OCI-LY7 (cell line): ENCODE data around the gene GMPR2.

Source experiments
- EZH2phosphoT487 ChIP-seq: fragments of 200-600 bp; sonication (generic); IDR thresholded peaks from 2 replicates; pipeline ENCODE4 v1.6.1; 2018; ENCODE audit warnings: low read depth, borderline replicate concordance, mild to moderate bottlenecking, mixed run types, antibody characterized with exemption, low read length, moderate library complexity, mixed read lengths
- TF ChIP-seq, protein P1 (sequence below): fragments of 200-600 bp; sonication (generic); conservative IDR thresholded peaks from 2 replicates; pipeline ENCODE4 v1.5.1; 2014; ENCODE audit warnings: mild to moderate bottlenecking, antibody characterized with exemption, low read length, moderate library complexity, mixed read lengths

DNA sequence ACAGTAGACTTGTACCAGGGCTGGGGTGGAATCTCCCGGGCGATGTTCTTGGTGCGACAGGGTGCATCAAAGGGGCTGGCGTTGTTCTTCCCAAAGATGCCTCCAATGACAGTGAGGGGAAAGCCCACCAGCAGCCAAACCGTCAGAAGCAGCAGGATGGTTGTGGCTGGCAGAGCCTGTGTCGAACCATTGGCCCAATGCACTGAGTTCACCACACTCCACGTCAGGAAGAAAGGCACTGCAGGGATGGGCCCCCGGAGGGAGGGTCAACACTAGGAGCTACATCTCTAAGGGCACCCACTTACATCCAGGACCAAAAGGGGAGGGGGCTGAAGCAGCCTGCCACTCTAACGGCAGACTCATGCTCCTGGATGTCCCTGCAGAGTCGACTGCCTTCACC lies 42.3 kb upstream of the GMPR2 start:
- TF ChIP-seq, protein P1, sequence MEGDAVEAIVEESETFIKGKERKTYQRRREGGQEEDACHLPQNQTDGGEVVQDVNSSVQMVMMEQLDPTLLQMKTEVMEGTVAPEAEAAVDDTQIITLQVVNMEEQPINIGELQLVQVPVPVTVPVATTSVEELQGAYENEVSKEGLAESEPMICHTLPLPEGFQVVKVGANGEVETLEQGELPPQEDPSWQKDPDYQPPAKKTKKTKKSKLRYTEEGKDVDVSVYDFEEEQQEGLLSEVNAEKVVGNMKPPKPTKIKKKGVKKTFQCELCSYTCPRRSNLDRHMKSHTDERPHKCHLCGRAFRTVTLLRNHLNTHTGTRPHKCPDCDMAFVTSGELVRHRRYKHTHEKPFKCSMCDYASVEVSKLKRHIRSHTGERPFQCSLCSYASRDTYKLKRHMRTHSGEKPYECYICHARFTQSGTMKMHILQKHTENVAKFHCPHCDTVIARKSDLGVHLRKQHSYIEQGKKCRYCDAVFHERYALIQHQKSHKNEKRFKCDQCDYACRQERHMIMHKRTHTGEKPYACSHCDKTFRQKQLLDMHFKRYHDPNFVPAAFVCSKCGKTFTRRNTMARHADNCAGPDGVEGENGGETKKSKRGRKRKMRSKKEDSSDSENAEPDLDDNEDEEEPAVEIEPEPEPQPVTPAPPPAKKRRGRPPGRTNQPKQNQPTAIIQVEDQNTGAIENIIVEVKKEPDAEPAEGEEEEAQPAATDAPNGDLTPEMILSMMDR, result no peak
- no peak for TF ChIP-seq EZH2phosphoT487
